ENCODE results near the gene KRTCAP3.

- TF ChIP-seq CTCF (conservative IDR thresholded peaks at IDR 0.05) (no peak), ZFX (IDR thresholded peaks at IDR 0.05) (no peak)
These were observed 3.9 kb downstream of the KRTCAP3 start for GRCh38 chr2:27446057-27446456.
